HS-27A (cell line): ENCODE measurements around the gene CTSD.

Source experiments
- DNase-seq: peaks from one replicate; pipeline ENCODE4 v3.0.0-alpha.2; 2012; ENCODE audit warnings: low read depth, missing footprints

Gene CTSD

DNA sequence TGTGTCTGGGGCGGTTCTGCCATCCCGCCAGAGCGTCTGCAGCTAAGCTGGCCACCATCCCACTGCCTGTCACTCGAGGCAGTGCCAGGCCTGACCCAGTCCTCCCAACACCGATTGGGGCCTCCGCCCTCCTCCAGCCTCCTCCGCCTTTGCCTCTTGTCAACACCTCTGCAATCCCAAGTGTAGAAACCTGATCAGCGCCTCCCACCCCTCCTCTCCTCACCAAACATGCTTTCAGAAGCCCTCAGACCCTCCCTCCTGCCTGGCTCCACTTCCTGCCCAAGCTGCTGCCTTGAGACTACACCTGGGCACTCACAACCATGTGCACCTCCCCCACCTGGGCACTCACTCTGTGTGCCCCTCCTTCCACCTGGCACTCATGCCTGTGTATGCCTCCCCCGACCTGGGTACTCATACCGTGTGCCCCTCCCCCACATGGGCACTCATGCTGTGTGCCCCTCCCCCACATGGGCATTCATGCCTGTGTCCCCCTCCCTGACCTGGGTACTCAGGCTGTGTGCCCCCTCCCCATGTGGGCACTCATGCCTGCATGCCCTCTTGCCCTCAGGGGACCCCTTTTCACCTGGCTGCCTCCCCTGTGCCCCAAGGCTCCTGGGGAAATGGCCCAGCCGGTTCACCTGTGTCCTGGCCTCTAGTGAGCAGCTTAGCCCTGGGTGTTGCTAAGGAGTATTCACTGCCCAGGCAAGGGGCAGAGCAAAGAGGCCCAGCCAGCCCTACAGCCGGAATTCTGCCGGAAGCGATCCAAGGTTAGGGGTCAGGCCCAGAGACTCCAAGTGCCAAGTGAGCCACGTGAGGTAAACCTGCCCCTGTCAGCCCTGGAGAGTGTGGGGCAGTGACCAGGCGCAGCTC, 7.8 kb downstream of the CTSD start:
- DNase-seq = no peak

DNA sequence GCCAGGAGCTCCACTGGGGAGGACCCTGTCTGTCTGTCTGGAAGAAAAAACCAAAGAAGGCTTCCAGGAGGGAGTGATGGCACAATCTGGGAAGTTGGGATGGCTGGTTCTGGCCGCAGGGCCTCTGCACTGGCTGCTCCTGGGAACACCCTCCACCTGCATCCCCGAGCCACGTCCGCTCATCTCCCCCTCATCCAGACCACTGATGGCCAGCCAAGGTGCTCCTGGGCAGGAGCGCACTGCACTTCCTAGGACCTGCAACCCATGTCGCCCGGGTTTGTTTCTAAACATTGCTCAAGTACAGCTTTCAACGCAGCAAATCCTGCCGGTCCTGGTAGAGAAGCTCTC, 8.4 kb downstream of the CTSD start:
- no peak for DNase-seq

GRCh38 chr11:1754376-1755150, 9.2 kb downstream of the CTSD start:
- DNase-seq = no peak

- DNase-seq = no peak
Observed at GRCh38 chr11:1753929-1754305, 9.8 kb downstream of the CTSD start.

DNA sequence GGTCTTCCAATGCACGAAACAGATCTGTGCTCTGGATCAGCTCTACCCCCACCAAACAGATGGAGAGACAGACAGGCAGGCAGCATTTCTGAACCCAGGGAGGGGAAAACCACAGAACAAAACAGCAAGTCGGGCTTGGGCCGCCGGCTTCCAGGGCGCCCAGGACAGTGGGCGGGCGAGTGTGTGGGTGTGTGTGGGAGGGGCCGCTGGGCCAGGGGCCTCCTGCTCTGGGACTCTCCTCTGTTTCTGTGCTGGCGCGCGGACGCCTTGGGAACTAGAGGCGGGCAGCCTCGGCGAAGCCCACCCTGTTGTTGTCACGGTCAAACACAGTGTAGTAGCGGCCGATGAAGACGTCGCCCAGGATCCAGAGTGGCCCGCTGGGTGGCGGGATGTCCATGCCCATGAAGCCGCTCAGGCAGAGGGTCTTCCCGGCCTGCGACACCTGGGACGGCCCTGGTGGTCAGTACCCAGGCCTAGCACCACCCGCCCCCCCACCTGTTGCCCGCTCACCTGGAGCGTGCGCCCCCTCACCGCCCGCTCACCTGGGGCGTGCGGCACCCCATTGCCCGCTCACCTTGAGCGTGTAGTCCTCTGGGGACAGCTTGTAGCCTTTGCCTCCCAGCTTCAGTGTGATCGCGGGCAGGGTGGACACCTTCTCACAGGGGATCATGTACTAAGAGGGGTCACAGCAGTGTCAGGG, 10.3 kb downstream of the CTSD start:
- DNase-seq = no peak

DNA sequence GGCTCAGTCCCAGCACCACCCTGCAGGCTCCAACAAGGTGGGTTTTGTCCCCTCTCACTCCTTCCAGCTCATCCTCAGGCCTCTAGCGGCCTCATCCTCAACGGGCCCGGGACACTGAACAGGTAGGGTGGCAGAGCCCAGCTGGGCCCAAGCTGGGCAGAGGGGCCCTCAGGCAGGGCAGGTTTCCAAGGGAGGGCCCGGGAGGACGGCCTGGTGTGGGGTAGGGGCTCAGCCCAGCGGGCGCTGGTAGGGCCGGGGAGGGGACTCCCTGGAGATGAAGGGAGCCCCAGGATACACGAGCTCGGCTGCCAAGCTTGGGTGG, 10.9 kb downstream of the CTSD start:
- no peak for DNase-seq

DNA sequence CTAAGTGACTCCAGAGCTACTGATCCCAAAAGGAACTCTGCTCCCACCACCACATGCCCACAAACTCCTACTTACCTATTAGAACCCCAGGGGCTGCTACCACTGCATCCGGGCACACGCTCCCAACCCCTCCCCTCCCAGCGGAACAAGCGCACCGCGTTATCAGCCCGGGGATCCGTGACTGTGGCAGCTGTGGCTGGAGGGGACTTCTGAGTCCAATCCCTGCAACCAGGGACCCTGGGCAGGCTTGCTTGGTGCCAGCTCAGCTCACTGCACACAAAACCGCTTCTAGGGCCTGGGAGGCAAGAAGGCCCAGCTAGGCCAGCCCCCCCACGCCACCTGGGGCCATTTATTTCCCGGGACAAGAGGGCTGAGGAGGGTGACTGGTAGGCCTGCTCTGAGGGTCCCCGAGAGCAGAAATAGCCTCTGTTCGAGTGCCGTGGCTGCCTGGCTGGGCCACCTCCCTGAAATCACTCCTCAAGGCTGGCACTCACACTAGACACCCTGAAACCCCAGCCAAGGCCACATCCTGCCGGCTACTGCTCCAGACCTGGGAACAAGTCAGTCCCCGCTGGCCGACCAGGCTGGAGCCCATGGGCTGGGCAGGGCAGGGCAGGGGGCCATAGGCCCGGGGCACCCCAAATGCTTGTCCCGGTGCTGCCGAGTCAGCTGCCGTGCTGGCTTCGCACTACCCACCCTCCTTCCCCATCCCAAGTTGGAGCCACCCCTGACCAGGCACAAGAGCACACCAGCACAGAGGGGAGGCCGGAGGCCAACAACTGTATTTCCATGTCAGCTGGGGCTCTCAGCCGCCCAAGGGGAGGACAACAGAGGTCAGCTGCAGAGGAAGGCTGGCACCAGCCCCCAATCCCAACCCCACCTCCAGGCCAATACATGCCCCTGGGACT, 11.5 kb downstream of the CTSD start:
- DNase-seq = no peak

- no peak for DNase-seq
Observed at GRCh38 chr11:1751531-1751921, 12.2 kb downstream of the CTSD start.

- DNase-seq = no peak
Observed at GRCh38 chr11:1750840-1751530, 12.7 kb downstream of the CTSD start.

DNA sequence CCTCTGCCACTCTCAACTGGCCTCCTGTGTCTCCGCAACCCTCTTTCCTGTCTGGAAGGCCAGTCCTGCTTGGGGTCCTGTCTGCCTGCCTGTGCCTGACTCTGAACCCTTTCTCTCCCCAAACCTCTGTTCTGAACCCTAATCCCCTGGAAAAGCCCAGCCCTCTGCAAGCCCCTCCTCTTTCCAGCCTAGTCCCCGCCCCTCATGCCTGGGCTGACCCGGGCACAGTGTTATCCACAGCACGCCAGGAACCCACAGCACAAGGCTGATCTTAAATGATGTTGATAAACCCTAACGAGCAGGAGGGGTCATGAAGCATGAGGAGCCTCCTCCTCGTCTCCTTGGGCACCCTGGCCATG, 13.3 kb downstream of the CTSD start, which contains the start of gene IFITM10:
IFITM10 (minus strand) TSS at position 115 of the 359 bp plus-strand sequence. CDS start 153 bp downstream, outside the sequence.
- no peak for DNase-seq

- DNase-seq = no peak
Observed at GRCh38 chr11:1749395-1750351, 14.1 kb downstream of the CTSD start.

- DNase-seq = no peak
Observed at GRCh38 chr11:1748636-1749394, 14.9 kb downstream of the CTSD start.

DNA sequence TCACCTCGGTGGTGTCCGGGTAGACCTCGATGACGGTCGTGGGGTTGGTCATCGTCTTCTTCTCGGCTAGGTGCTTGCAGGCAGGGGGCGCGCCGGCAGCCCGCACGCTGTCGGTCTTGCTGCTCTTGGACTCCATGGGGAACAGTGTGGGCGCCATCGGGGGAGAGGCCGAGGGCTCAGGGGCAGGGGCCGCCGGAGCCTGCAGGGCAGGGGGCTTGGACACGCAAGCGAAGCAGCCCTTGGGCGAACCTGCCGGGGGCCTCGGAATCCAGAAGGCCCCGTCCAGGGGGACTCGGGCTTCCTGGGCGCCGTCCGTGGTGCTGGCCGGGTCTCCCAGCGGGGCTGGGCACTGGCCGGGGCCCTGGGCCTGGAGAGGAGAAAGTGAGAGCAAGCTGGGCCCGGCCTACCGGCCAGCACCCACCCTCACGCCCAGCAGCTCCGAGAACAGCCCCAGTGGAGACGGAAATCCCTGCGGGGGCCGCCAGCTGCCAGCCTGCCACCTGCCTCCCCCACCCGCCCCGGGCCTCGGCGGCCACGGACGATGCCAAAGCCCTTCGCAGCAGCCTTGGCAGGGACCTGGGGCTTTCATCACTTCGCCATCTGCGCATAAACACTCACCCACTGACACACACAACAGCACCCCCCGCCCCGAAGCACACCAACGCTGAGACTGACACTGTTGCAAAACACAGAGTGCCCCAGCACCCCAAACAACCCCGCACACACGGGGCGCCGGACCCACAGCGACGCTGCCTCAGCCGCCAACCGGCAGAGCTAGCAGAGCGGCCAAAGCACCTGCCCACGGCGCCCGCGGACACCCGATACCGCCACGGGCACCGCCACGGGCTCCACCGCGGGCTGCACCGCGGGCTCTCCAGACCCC, 15.7 kb downstream of the CTSD start:
- DNase-seq = no peak

DNA sequence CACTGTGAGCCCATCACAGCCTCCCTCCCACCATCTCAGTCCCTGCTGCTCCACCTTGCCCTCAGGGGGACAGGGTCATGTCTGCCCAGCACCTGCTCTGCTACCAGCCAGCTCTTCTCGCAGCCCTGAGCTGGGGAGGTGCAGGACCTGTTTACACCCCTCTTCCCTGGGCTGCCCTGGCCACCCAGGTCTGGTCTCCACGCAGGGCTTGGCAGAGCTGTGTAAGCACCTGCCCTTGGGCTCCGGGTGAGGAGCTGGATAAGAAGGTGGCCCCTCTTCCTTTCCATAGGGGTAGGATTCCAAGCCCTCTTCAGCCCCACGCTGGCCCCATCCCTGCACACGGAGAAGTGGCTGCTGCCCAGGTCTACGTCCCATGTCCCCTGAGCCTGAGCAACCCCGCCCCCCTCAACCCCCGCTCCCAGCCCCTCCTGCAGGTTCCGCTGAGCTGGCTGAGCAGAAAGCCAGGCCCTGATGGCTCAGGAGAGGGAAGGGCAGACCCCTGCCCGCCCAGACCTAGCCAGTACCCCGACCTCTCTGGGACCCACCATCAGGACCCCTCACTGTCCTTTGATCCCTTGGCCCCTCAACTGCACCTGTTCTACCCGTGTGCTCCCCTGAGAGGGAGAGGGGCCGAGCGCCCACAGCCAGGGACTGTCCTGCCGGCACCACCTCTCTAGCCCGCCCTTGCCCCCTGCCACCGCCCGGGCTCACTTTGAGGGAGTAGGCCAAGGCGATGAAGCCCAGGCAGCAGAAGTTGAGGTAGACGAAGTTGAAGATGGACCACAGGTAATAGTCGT, 16.6 kb downstream of the CTSD start:
- no peak for DNase-seq

GRCh38 chr11:1746511-1746931, 17.2 kb downstream of the CTSD start:
- DNase-seq = no peak

GRCh38 chr11:1745701-1746320, 17.9 kb downstream of the CTSD start:
- no peak for DNase-seq
